Stomach smooth muscle (tissue), 2 donors: ENCODE measurements around the gene MMP14.

Experiments
- H3K27ac ChIP-seq: one replicate; pipeline ENCODE4 v1.7.0; 2013; ENCODE audit warnings: mild to moderate bottlenecking, low read length, inconsistent platforms
- H3K27me3 ChIP-seq, 2 donors: one replicate each; pipeline ENCODE4 v1.7.0; 2013; ENCODE audit warnings: low read length in 2 of 2; ENCODE audit not compliant: insufficient read depth in 2 of 2, control insufficient read depth in 1 of 2
- H3K36me3 ChIP-seq, 2 donors: one replicate each; pipeline ENCODE4 v1.7.0; 2013; ENCODE audit warnings: low read length in 2 of 2; ENCODE audit not compliant: control insufficient read depth in 2 of 2, insufficient read depth in 2 of 2
- H3K4me1 ChIP-seq: one replicate; pipeline ENCODE4 v1.7.0; 2013; ENCODE audit warnings: low read length; ENCODE audit not compliant: control insufficient read depth, insufficient read depth
- H3K4me3 ChIP-seq, 2 donors: one replicate each; pipeline ENCODE4 v1.7.0; 2013; ENCODE audit warnings: low read length in 2 of 2
- H3K9ac ChIP-seq, 2 donors: one replicate each; pipeline ENCODE4 v1.7.0; 2013; ENCODE audit warnings: low read length in 2 of 2, mild to moderate bottlenecking in 1 of 2
- H3K9me3 ChIP-seq, 2 donors: one replicate each; pipeline ENCODE4 v1.7.0; 2013; ENCODE audit warnings: low read length in 2 of 2; ENCODE audit not compliant: control insufficient read depth in 2 of 2
- donor health status: healthy.
- donor health status: Pancreatic carcinoma.

MMP14 gene

GRCh38 chr14:22887260-22887989 is 51.0 kb downstream of the MMP14 start:
- Histone ChIP-seq H3K4me1 (peaks cover 29% of the 10 kb centered on the region), H3K9ac (peak overlapping the region; percentile 48 to 62), H3K27ac (no peak overlapping the region), H3K4me3 (peak overlapping the region; percentile 62 to 72), H3K27me3 (peaks cover 0 to 20% of the 10 kb centered on the region in 2 donors), H3K36me3 (no peaks in the 10 kb centered on the region), H3K9me3 (no peaks in the 10 kb centered on the region)

GRCh38 chr14:22887990-22888378 is 51.6 kb downstream of the MMP14 start:
- no peak overlapping the region for H3K9ac ChIP-seq
- H3K9me3 ChIP-seq, result no peaks in the 10 kb centered on the region
- no peaks in the 10 kb centered on the region for H3K36me3 ChIP-seq
- peaks cover 0 to 20% of the 10 kb centered on the region in 2 donors for H3K27me3 ChIP-seq
- no peak overlapping the region for H3K27ac ChIP-seq
- peaks cover 23% of the 10 kb centered on the region for H3K4me1 ChIP-seq
- H3K4me3 ChIP-seq, result peak overlapping the region in 1 of 2 donors; percentile 3

GRCh38 chr14:22888662-22889061 is 52.3 kb downstream of the MMP14 start:
- no peaks in the 10 kb centered on the region for H3K9me3 ChIP-seq
- no peak overlapping the region for H3K4me3 ChIP-seq
- H3K36me3 ChIP-seq, result no peaks in the 10 kb centered on the region
- no peak overlapping the region for H3K9ac ChIP-seq
- H3K4me1 ChIP-seq, result peaks cover 17% of the 10 kb centered on the region
- no peak overlapping the region for H3K27ac ChIP-seq
- peaks cover 0 to 16% of the 10 kb centered on the region in 2 donors for H3K27me3 ChIP-seq

GRCh38 chr14:22890416-22890815 is 54.0 kb downstream of the MMP14 start:
- no peaks in the 10 kb centered on the region for H3K9me3 ChIP-seq
- H3K4me3 ChIP-seq, result no peak overlapping the region
- H3K36me3 ChIP-seq, result no peaks in the 10 kb centered on the region
- H3K27ac ChIP-seq, result no peak overlapping the region
- H3K27me3 ChIP-seq, result peaks cover 0 to 13% of the 10 kb centered on the region in 2 donors
- H3K4me1 ChIP-seq, result peaks cover 15% of the 10 kb centered on the region
- H3K9ac ChIP-seq, result no peak overlapping the region

- no peak overlapping the region for H3K4me3 ChIP-seq
- no peak overlapping the region for H3K27ac ChIP-seq
- peaks cover 7% of the 10 kb centered on the region for H3K4me1 ChIP-seq
- H3K9me3 ChIP-seq, result no peaks in the 10 kb centered on the region
- H3K9ac ChIP-seq, result no peak overlapping the region
- H3K36me3 ChIP-seq, result no peaks in the 10 kb centered on the region
- H3K27me3 ChIP-seq, result peaks cover 0 to 2% of the 10 kb centered on the region in 2 donors
Measured at GRCh38 chr14:22892488-22892887, 56.1 kb downstream of the MMP14 start.

GRCh38 chr14:22893706-22894105 is 57.3 kb downstream of the MMP14 start:
- H3K9ac ChIP-seq, result peak overlapping the region in 1 of 2 donors; percentile 13
- no peak overlapping the region for H3K4me3 ChIP-seq
- no peaks in the 10 kb centered on the region for H3K9me3 ChIP-seq
- H3K27ac ChIP-seq, result no peak overlapping the region
- peaks cover 5% of the 10 kb centered on the region for H3K4me1 ChIP-seq
- no peaks in the 10 kb centered on the region for H3K27me3 ChIP-seq
- no peaks in the 10 kb centered on the region for H3K36me3 ChIP-seq

GRCh38 chr14:22895402-22895801 is 59.0 kb downstream of the MMP14 start:
- H3K27ac ChIP-seq, result no peak overlapping the region
- H3K9ac ChIP-seq, result peak overlapping the region in 1 of 2 donors; percentile 36
- H3K27me3 ChIP-seq, result no peaks in the 10 kb centered on the region
- H3K9me3 ChIP-seq, result no peaks in the 10 kb centered on the region
- peaks cover 12% of the 10 kb centered on the region for H3K4me1 ChIP-seq
- peaks cover 0 to 2% of the 10 kb centered on the region in 2 donors for H3K36me3 ChIP-seq
- no peak overlapping the region for H3K4me3 ChIP-seq

GRCh38 chr14:22896356-22896755 is 60.0 kb downstream of the MMP14 start:
- Histone ChIP-seq H3K4me1 (peaks cover 12% of the 10 kb centered on the region), H3K9ac (no peak overlapping the region), H3K4me3 (no peak overlapping the region), H3K27me3 (no peaks in the 10 kb centered on the region), H3K9me3 (no peaks in the 10 kb centered on the region), H3K27ac (no peak overlapping the region), H3K36me3 (peaks cover 7 to 11% of the 10 kb centered on the region in 2 donors)

GRCh38 chr14:22896760-22897159 is 60.4 kb downstream of the MMP14 start:
- Histone ChIP-seq H3K36me3 (peaks cover 11 to 14% of the 10 kb centered on the region in 2 donors), H3K4me3 (no peak overlapping the region), H3K9me3 (no peaks in the 10 kb centered on the region), H3K9ac (no peak overlapping the region), H3K27ac (no peak overlapping the region), H3K27me3 (no peaks in the 10 kb centered on the region), H3K4me1 (peaks cover 12% of the 10 kb centered on the region)

- H3K27me3 ChIP-seq, result no peaks in the 10 kb centered on the region
- no peak overlapping the region for H3K27ac ChIP-seq
Measured at GRCh38 chr14:22897357-22897756, 61.0 kb downstream of the MMP14 start.

More at GRCh38 chr14:22897357-22897756, 61.0 kb downstream of the MMP14 start:
- no peak overlapping the region for H3K4me3 ChIP-seq
- peaks cover 17 to 19% of the 10 kb centered on the region in 2 donors for H3K36me3 ChIP-seq
- no peaks in the 10 kb centered on the region for H3K9me3 ChIP-seq
- H3K9ac ChIP-seq, result no peak overlapping the region
- H3K4me1 ChIP-seq, result peaks cover 12% of the 10 kb centered on the region
